K562 (cell line): ENCODE measurements around the gene CAPN5. TPM values are rescaled to one million over a fixed set of nuclear protein-coding genes. Genes with fewer than 3 reads are reported as not detected.

Experiments used
- ATAC-seq: fragments of 200-7000 bp; cut with Tn5 transposase; 3 replicates; pipeline ENCODE4 v1.9.1; 2020; ENCODE audit warnings: moderate library complexity
- BruUV-seq: library from RNA; stranded (reverse); fragments of 400-500 nt; replicated peaks from 2 replicates; lab custom pipeline; 2021; lab: Mats Ljungman, UMichigan
- CTCF ChIA-PET: fragments of 300-600 bp; formaldehyde crosslinking; extraction: SDS; loops from one replicate; lab custom pipeline; 2021; ENCODE audit warnings: low intra/inter-chr PET ratio; lab: Yijun Ruan, JAX
- POLR2A ChIA-PET: fragments of 300-600, 350-650 bp; sonication (Branson Sonifier 250); formaldehyde crosslinking; extraction: SDS; loops from one replicate; lab custom pipeline; 2021; ENCODE audit warnings: antibody characterized with exemption, inconsistent platforms; lab: Yijun Ruan, JAX
- DNase-seq, 4 experiments: peaks; one replicate each; pipeline versions ENCODE4 v3.0.0 to v3.0.0-alpha.2; 2011 to 2018; ENCODE audit warnings: low spot score in 3 of 4, mixed read lengths in 3 of 4; ENCODE audit errors: extremely low read depth in 1 of 4
- FAIRE-seq: peaks from 2 replicates; lab custom pipeline; 2011; peaks lifted over from hg19 to GRCh38; lab: Jason Lieb, UNC
- H2AFZ ChIP-seq: 2 replicates; pipeline ENCODE4 v1.6.0; 2011; ENCODE audit warnings: low read depth, low read length, control low read depth, inconsistent platforms
- H3K27ac ChIP-seq: fragments of 200-600 bp; 3 replicates; pipeline ENCODE4 v1.8.0; 2011; ENCODE audit warnings: low read depth, mild to moderate bottlenecking, control low read depth, inconsistent platforms, low read length, moderate library complexity, mixed read lengths; ENCODE audit errors: extremely low read depth
- H3K27me3 ChIP-seq, 2 experiments: fragments of 300-600 bp in 1 of 2; 2 replicates in 1 of 2; 3 replicates in 1 of 2; pipeline versions ENCODE4 v1.6.0 to v1.8.0; 2011; ENCODE audit warnings: inconsistent platforms in 2 of 2, low read length in 2 of 2, mild to moderate bottlenecking in 1 of 2, mixed read lengths in 1 of 2, moderate library complexity in 1 of 2; ENCODE audit not compliant: control insufficient read depth in 2 of 2, insufficient read depth in 2 of 2
- H3K36me3 ChIP-seq: fragments of 300-600 bp; 3 replicates; pipeline ENCODE4 v1.8.0; 2011; ENCODE audit warnings: mild to moderate bottlenecking, low read length, inconsistent platforms; ENCODE audit not compliant: control insufficient read depth, insufficient read depth
- H3K4me1 ChIP-seq, 2 experiments: fragments of 200-600 bp in 1 of 2; replicated peaks in 1 of 2; 2 replicates in 1 of 2; 3 replicates in 1 of 2; pipeline versions ENCODE4 v1.5.1 to v1.8.0; 2011; ENCODE audit warnings: inconsistent platforms in 2 of 2, low read length in 2 of 2, mild to moderate bottlenecking in 1 of 2, mixed read lengths in 1 of 2, moderate library complexity in 1 of 2; ENCODE audit not compliant: control insufficient read depth in 2 of 2, insufficient read depth in 2 of 2
- H3K4me2 ChIP-seq: 2 replicates; pipeline ENCODE4 v1.6.1; 2011; ENCODE audit warnings: low read length, control low read depth, inconsistent platforms, mixed read lengths; ENCODE audit not compliant: insufficient read depth
- H3K4me3 ChIP-seq: fragments of 200-600 bp; sonication (generic), shearing (Covaris generic); 2 replicates; pipeline ENCODE4 v1.5.1; 2016; ENCODE audit warnings: control low read depth, inconsistent platforms
- H3K79me2 ChIP-seq: fragments of 200-600 bp; 3 replicates; pipeline ENCODE4 v1.8.0; 2011; ENCODE audit warnings: low read length, inconsistent platforms; ENCODE audit not compliant: control insufficient read depth, insufficient read depth
- H3K9ac ChIP-seq, 2 experiments: 2 replicates each; pipeline versions ENCODE4 v1.6.0 to v1.6.1; 2011; ENCODE audit warnings: low read depth in 2 of 2, low read length in 2 of 2, control low read depth in 1 of 2, inconsistent platforms in 1 of 2, mild to moderate bottlenecking in 1 of 2, mixed read lengths in 1 of 2; ENCODE audit not compliant: insufficient read depth in 1 of 2
- H3K9me1 ChIP-seq: one replicate; pipeline ENCODE4 v1.6.0; 2011; ENCODE audit warnings: inconsistent platforms, mild to moderate bottlenecking, low read length, moderate library complexity; ENCODE audit not compliant: control insufficient read depth, insufficient read depth
- H3K9me3 ChIP-seq: replicated peaks from 2 replicates; pipeline ENCODE4 v1.5.1; 2011; ENCODE audit warnings: low read depth, low read length, inconsistent platforms; ENCODE audit not compliant: control insufficient read depth, insufficient read depth
- H4K20me1 ChIP-seq: replicated peaks from 2 replicates; pipeline ENCODE4 v1.6.1; 2011; ENCODE audit warnings: low read length, inconsistent platforms, mixed read lengths; ENCODE audit not compliant: control insufficient read depth, insufficient read depth
- NCOA2 ChIP-seq, 2 experiments: fragments of 450-650 bp; IDR thresholded peaks; 2 replicates each; pipeline ENCODE4 v1.6.1; 2018; ENCODE audit warnings: mild to moderate bottlenecking in 2 of 2, moderate library complexity in 1 of 2; ENCODE audit not compliant: partially characterized antibody in 2 of 2
- RAD21 ChIP-seq, 2 experiments: fragments of 250-450 bp in 1 of 2; fragments of 450-650 bp in 1 of 2; sonication (Bioruptor Pico) in 1 of 2; formaldehyde crosslinking in 1 of 2; IDR thresholded peaks in 1 of 2; conservative IDR thresholded peaks in 1 of 2; 2 replicates each; pipeline versions ENCODE4 v1.4.0 to v1.8.0; 2020 to 2022; ENCODE audit warnings: mild to moderate bottlenecking in 2 of 2, moderate library complexity in 1 of 2
- RB1 ChIP-seq: fragments of 450-650 bp; IDR thresholded peaks from 2 replicates; pipeline ENCODE4 v1.6.1; 2017; ENCODE audit warnings: low read depth, mild to moderate bottlenecking
- in situ Hi-C: fragments of 300-500 bp; cut with MboI; formaldehyde crosslinking; loops from 4 replicates; pipeline ENCODE4 v1.15.0; 2018; ENCODE audit warnings: inconsistent platforms, mixed read lengths
- intact Hi-C: fragments of 100-400 bp; cut with micrococcal nuclease; formaldehyde crosslinking; loops from 2 replicates; pipeline ENCODE4 v1.14.2; 2022
- polyA plus RNA-seq, 8 experiments: library from polyadenylated mRNA; depleted of rRNA in 4 of 8; stranded (reverse) in 5 of 8; unstranded in 3 of 8; fragments of >200 nt; fragmentation: Nextera tagmentation in 2 of 8; fragmentation: Illumina TruSeq in 1 of 8; extraction: Ambion mirVana in 2 of 8; extraction: Trizol in 1 of 8; gene quantifications; 2 replicates each; pipeline versions ENCODE4 v1.2.1 to v1.2.3, GENCODE V29; 2011 to 2014; ENCODE audit warnings: inconsistent platforms in 1 of 8, missing spikeins in 1 of 8
- total RNA-seq, 7 experiments: library from RNA; depleted of rRNA in 6 of 7; stranded (reverse); fragments of >200 nt in 6 of 7; fragmentation: Illumina TruSeq in 2 of 7; extraction: Trizol in 2 of 7; gene quantifications; 2 replicates each; pipeline versions ENCODE4 v1.2.1 to v1.2.3, GENCODE V29; 2011 to 2021; ENCODE audit warnings: low replicate concordance in 1 of 7
- TF ChIP-seq, protein P1 (sequence below), 3 experiments: IDR thresholded peaks in 2 of 3; conservative IDR thresholded peaks in 1 of 3; 2 replicates each; pipeline ENCODE4 v1.5.1; 2011 to 2012; ENCODE audit warnings: low read length in 3 of 3, mild to moderate bottlenecking in 3 of 3, control low read depth in 2 of 3, improper control_type of control experiment in 1 of 3, inconsistent platforms in 1 of 3, low read depth in 1 of 3, mixed read lengths in 1 of 3, moderate library complexity in 1 of 3; ENCODE audit not compliant: insufficient read depth in 2 of 3
- TF ChIP-seq, protein P2 (sequence below): fragments of 200-400 bp; formaldehyde crosslinking; IDR thresholded peaks from 2 replicates; pipeline ENCODE4 v1.6.1; 2017; ENCODE audit warnings: mild to moderate bottlenecking, low read depth, low read length, moderate library complexity

The CAPN5 gene
- total and polyA plus RNA-seq, 9 of the 15 experiments (the other 6 are each of a cell fraction or from before 2014, with no cell fraction given): 0.04 to 0.44 (median 0.14) TPM; not detected in 2

DNA sequence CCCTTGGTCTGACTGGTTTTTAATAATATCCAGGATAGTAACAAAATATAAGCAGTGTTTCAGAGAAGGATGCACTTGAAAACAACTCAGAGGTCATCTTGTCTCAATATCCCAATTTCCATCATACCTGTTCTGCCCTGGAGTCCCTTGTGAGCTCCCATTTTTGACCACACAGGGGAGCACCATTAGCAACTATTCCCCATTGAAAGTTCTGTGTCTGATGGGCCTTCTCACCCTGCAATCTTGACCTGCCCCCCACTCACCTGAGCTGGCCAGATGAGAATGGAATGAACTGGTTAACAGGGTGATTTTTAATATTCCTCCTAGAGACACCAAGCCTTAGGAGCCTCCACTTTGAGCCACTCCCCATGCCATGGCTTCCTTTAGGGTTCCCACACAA lies 3.8 kb upstream of the CAPN5 start:
- POLR2A ChIA-PET: interaction anchor here (0.7 to 0.8 kb wide), 2 partner anchors 20 to 803 kb away, joined by 3 read pairs; no protein-coding TSS in a partner anchor
- H3K9me3 ChIP-seq: no peaks in the 10 kb centered on the region; the same call in 1 of the 2 replicates
- in situ Hi-C loops: no loop called here
- TF ChIP-seq, protein P1, sequence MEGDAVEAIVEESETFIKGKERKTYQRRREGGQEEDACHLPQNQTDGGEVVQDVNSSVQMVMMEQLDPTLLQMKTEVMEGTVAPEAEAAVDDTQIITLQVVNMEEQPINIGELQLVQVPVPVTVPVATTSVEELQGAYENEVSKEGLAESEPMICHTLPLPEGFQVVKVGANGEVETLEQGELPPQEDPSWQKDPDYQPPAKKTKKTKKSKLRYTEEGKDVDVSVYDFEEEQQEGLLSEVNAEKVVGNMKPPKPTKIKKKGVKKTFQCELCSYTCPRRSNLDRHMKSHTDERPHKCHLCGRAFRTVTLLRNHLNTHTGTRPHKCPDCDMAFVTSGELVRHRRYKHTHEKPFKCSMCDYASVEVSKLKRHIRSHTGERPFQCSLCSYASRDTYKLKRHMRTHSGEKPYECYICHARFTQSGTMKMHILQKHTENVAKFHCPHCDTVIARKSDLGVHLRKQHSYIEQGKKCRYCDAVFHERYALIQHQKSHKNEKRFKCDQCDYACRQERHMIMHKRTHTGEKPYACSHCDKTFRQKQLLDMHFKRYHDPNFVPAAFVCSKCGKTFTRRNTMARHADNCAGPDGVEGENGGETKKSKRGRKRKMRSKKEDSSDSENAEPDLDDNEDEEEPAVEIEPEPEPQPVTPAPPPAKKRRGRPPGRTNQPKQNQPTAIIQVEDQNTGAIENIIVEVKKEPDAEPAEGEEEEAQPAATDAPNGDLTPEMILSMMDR (IDR thresholded peaks at IDR 0.05 in 2 of 3, conservative IDR thresholded peaks at IDR 0.05 in 1 of 3; ENCODE audit: insufficient read depth in 2 of 3, low read depth in 1 of 3, low read length in 3 of 3): peak; percentile 25 to 42 (median 29); a peak in 4 of 6 replicates
- TF ChIP-seq, protein P2, sequence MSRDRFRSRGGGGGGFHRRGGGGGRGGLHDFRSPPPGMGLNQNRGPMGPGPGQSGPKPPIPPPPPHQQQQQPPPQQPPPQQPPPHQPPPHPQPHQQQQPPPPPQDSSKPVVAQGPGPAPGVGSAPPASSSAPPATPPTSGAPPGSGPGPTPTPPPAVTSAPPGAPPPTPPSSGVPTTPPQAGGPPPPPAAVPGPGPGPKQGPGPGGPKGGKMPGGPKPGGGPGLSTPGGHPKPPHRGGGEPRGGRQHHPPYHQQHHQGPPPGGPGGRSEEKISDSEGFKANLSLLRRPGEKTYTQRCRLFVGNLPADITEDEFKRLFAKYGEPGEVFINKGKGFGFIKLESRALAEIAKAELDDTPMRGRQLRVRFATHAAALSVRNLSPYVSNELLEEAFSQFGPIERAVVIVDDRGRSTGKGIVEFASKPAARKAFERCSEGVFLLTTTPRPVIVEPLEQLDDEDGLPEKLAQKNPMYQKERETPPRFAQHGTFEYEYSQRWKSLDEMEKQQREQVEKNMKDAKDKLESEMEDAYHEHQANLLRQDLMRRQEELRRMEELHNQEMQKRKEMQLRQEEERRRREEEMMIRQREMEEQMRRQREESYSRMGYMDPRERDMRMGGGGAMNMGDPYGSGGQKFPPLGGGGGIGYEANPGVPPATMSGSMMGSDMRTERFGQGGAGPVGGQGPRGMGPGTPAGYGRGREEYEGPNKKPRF: no peak
- TF ChIP-seq RB1 (no peak), NCOA2 (IDR thresholded peaks at IDR 0.05; ENCODE audit: partially characterized antibody in 2 of 2) (no peak), RAD21 (CRISPR knock-in tag; conservative IDR thresholded peaks at IDR 0.05 in 1 of 2, IDR thresholded peaks at IDR 0.05 in 1 of 2) (peak in 1 of 2 experiments; percentile 21; a peak in 2 of 4 replicates)
- TF ChIP-seq, all 486 proteins: peak for 2
- FAIRE-seq: peak; percentile 48
- intact Hi-C loops: no loop called here
- H3K27me3 ChIP-seq: peaks cover 2 to 11% of the 10 kb centered on the region in 2 experiments; a peak in 2 of 5 replicates
- H2AFZ ChIP-seq: no peak overlapping the region
- no peaks in the 10 kb centered on the region for H4K20me1 ChIP-seq
- H3K4me3 ChIP-seq: no peak overlapping the region
- no peak overlapping the region for H3K27ac ChIP-seq
- no peaks in the 10 kb centered on the region for H3K79me2 ChIP-seq
- no peak for ATAC-seq
- no peaks in the 10 kb centered on the region for H3K36me3 ChIP-seq
- CTCF ChIA-PET: interaction anchor here (1.0 kb wide), 1 partner anchor 17 kb away, joined by 5 read pairs; no protein-coding TSS in a partner anchor
- H3K4me2 ChIP-seq: no peak overlapping the region
- peaks cover 4 to 19% of the 10 kb centered on the region in 2 experiments; a peak in 4 of 5 replicates for H3K4me1 ChIP-seq
- no peak for DNase-seq
- no TSS peak for BruUV-seq
- no peaks in the 10 kb centered on the region for H3K9me1 ChIP-seq
- no peak overlapping the region for H3K9ac ChIP-seq
